Parathyroid adenoma (tissue), 2 donors: ENCODE measurements around the gene NPC1L1.

Experiments used
- H2AFZ ChIP-seq: fragments of 300-600 bp; sonication (generic); one replicate; pipeline ENCODE4 v1.7.0; 2017; ENCODE audit warnings: antibody characterized with exemption, mild to moderate bottlenecking
- H3K27ac ChIP-seq: fragments of 300-600 bp; sonication (generic); one replicate; pipeline ENCODE4 v1.7.0; 2017
- H3K27me3 ChIP-seq: fragments of 300-600 bp; sonication (generic); one replicate; pipeline ENCODE4 v1.7.0; 2017; ENCODE audit warnings: low read length; ENCODE audit not compliant: control insufficient read depth, insufficient read depth
- H3K36me3 ChIP-seq: fragments of 300-600 bp; sonication (generic); one replicate; pipeline ENCODE4 v1.7.0; 2017; ENCODE audit warnings: low read length; ENCODE audit not compliant: control insufficient read depth, insufficient read depth
- H3K4me1 ChIP-seq: fragments of 300-600 bp; sonication (generic); one replicate; pipeline ENCODE4 v1.7.0; 2017; ENCODE audit warnings: control low read depth
- H3K4me2 ChIP-seq: fragments of 300-600 bp; sonication (generic); one replicate; pipeline ENCODE4 v1.7.0; 2017; ENCODE audit warnings: low read length
- H3K4me3 ChIP-seq: fragments of 300-600 bp; sonication (generic); one replicate; pipeline ENCODE4 v1.7.0; 2017; ENCODE audit warnings: low read depth, low read length
- H3K79me2 ChIP-seq: fragments of 300-600 bp; sonication (generic); one replicate; pipeline ENCODE4 v1.7.0; 2017; ENCODE audit warnings: control low read depth
- H3K9ac ChIP-seq: fragments of 300-600 bp; sonication (generic); one replicate; pipeline ENCODE4 v1.7.0; 2017; ENCODE audit warnings: mild to moderate bottlenecking
- H3K9me3 ChIP-seq: fragments of 300-600 bp; sonication (generic); one replicate; pipeline ENCODE4 v1.7.0; 2017; ENCODE audit warnings: low read length; ENCODE audit not compliant: control insufficient read depth
- TF ChIP-seq, protein P1 (sequence below): fragments of 300-600 bp; sonication (generic); IDR thresholded peaks from one replicate; pipeline ENCODE4 v1.7.0; 2017; ENCODE audit warnings: antibody characterized with exemption, mild to moderate bottlenecking
- donor health status: primary hyperparathyroidism.

The NPC1L1 gene

DNA sequence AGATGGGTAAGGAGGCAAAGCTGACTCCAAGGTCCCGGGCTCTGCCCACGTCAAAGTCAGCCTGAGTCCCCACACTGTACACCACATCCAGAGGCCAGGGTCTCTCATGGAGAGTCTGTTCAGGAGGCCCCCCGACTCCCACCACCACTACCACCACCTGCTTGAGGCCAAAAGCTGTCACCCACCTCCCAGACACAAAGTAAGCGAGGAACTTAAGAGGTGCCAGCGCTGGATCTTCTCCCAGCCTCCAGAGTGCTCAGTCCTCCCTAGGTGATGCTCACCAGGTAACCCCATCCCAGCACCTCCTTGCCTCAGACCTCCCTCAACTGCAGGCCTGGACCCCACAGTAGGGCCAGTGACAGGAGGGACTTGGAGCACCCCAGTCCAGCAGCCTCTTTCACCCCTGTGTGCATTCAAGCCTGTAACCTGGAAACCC, 520 bp downstream of the NPC1L1 start:
- no peak overlapping the region for H3K4me3 ChIP-seq
- no peaks in the 10 kb centered on the region for H3K4me1 ChIP-seq
- H3K9me3 ChIP-seq = no peaks in the 10 kb centered on the region
- H3K36me3 ChIP-seq = no peaks in the 10 kb centered on the region
- no peaks in the 10 kb centered on the region for H3K27me3 ChIP-seq
- no peak overlapping the region for H3K9ac ChIP-seq
- H3K27ac ChIP-seq = no peak overlapping the region
- H3K79me2 ChIP-seq = no peaks in the 10 kb centered on the region
- no peak overlapping the region for H3K4me2 ChIP-seq
- H2AFZ ChIP-seq = no peak overlapping the region
- TF ChIP-seq, protein P1, sequence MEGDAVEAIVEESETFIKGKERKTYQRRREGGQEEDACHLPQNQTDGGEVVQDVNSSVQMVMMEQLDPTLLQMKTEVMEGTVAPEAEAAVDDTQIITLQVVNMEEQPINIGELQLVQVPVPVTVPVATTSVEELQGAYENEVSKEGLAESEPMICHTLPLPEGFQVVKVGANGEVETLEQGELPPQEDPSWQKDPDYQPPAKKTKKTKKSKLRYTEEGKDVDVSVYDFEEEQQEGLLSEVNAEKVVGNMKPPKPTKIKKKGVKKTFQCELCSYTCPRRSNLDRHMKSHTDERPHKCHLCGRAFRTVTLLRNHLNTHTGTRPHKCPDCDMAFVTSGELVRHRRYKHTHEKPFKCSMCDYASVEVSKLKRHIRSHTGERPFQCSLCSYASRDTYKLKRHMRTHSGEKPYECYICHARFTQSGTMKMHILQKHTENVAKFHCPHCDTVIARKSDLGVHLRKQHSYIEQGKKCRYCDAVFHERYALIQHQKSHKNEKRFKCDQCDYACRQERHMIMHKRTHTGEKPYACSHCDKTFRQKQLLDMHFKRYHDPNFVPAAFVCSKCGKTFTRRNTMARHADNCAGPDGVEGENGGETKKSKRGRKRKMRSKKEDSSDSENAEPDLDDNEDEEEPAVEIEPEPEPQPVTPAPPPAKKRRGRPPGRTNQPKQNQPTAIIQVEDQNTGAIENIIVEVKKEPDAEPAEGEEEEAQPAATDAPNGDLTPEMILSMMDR = no peak

DNA sequence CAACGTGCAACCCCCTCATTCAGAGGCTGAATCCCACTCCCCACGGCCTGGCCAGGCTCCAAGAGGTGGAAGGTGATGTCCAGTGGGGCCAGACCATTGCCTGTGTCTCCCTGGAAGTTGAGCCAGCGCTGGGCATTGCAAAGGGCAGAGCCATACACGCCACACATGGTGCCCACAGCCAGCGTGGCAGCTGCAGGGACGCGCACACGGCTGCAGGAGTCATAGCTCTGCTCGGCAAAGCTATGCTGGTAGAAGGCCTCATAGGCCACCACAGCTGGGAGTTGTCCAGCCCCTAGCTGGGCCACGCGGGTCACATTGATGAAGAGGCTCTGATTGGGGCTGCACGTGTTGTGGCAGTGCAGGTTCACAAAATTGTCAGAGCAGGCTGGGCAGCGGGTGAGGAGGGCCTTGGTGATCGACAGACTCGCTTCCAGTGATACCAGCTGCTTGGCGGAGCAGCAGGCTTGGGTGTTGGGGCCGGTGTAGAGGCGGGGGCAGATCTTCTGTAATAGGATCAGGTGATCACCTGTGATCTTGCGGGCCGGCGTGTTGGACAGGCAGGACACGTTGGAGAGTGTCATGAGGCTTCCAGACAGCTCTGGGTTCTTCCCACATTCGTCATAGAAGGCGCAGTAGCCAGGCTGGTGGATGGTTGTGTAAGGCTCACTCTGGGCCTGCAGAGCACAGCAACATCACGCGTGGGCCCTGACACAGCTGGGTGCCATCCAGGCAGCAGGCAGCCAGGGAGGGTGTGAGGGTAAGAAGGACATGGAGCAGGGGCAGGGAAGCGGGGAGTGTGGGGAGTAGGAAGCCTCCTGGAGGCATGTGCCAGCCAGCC, 1.2 kb downstream of the NPC1L1 start:
- H3K9me3 ChIP-seq = no peaks in the 10 kb centered on the region
- H3K9ac ChIP-seq = no peak overlapping the region
- no peaks in the 10 kb centered on the region for H3K4me1 ChIP-seq
- H2AFZ ChIP-seq = no peak overlapping the region
- TF ChIP-seq, protein P1 = no peak
- no peaks in the 10 kb centered on the region for H3K79me2 ChIP-seq
- no peak overlapping the region for H3K27ac ChIP-seq
- no peaks in the 10 kb centered on the region for H3K27me3 ChIP-seq
- H3K36me3 ChIP-seq = no peaks in the 10 kb centered on the region
- H3K4me3 ChIP-seq = no peak overlapping the region
- H3K4me2 ChIP-seq = no peak overlapping the region

DNA sequence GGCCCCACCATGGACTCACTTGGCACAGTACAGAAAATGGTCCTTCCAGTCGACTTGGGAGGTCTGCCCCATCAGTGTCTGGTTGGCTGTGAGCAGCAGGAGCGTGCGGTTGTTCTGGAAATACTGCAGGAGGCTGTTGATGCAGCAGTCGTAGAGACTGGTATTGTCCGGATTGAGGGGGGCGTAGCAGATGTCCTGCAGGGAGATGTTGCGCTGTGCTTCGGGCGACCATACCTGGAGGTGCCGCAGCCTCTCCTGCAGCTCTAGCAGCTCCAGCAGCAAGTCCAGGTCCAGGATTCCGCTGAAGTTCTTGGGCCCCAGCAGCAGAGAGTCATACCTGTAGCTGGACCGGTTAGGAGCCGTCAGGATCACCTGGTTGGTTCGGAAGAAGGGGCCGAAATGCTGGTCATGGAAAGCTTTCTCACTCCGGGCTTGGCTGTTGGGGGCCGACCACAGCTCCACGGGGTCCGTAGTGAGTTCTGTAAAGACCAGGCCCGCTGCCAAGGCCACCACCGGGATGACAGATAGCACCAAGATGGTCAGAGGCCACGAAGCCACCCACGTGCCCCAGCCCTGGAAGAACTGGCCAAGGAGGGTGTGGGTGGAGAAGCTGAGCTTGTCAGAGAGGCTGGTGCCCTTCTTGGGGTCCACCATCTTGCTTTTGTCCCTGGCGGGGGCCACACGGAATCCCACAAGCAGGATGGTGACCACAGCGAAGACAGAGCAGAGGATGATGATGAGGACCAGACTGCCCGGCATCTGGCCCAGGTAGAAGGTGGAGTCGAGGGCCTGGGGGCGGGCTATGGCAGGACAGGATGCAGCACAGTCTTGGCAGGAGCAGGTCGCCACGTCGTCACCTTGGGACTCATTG, 2.1 kb downstream of the NPC1L1 start:
- H3K4me3 ChIP-seq = no peak overlapping the region
- H3K79me2 ChIP-seq = no peaks in the 10 kb centered on the region
- H3K36me3 ChIP-seq = no peaks in the 10 kb centered on the region
- no peak overlapping the region for H3K4me2 ChIP-seq
- no peaks in the 10 kb centered on the region for H3K9me3 ChIP-seq
- no peak overlapping the region for H2AFZ ChIP-seq
- H3K27ac ChIP-seq = no peak overlapping the region
- no peak overlapping the region for H3K9ac ChIP-seq
- TF ChIP-seq, protein P1 = no peak
- H3K4me1 ChIP-seq = no peaks in the 10 kb centered on the region
- H3K27me3 ChIP-seq = no peaks in the 10 kb centered on the region

DNA sequence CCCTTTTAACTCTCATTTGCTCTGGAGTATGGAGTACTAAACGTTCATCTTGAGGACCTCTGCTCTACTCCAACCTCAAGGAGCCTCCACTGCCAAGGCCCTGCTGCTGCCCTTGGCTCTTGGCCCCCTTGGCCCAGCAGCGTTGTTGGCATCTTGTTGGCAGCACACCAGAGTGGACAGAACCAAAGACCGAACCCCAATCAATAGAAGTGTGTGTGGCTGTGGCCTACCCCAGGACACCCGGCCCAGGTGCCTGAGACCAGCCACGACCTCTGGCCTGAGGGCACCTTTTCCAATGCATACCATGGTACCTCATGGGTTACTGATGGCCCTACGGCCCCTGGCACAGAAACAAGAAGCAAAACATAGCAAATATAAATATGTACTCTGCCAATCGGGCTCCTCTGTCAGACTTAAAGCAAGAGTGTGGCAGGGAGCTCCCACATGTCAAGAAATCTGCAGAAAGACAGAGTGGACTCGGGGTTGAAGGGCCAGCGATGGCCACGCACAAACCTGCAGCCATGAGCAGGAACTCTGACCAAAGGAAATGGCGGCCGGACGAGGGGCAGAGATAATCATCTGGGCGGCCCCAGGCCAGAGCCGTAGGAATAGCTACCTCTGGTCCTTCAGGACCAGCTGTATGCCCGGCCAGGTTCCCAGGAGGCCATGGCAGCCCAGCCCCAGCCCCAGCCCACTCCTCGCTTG, 2.9 kb downstream of the NPC1L1 start:
- no peak overlapping the region for H3K27ac ChIP-seq
- H3K4me1 ChIP-seq = no peaks in the 10 kb centered on the region
- H2AFZ ChIP-seq = no peak overlapping the region
- H3K27me3 ChIP-seq = no peaks in the 10 kb centered on the region
- no peaks in the 10 kb centered on the region for H3K36me3 ChIP-seq
- no peak overlapping the region for H3K4me2 ChIP-seq
- no peaks in the 10 kb centered on the region for H3K9me3 ChIP-seq
- no peak overlapping the region for H3K9ac ChIP-seq
- no peaks in the 10 kb centered on the region for H3K79me2 ChIP-seq
- H3K4me3 ChIP-seq = no peak overlapping the region
- TF ChIP-seq, protein P1 = no peak
